HepG2 (cell line): ENCODE results near the gene AGAP3. TPM values are rescaled to one million over a fixed set of nuclear protein-coding genes. Genes with fewer than 3 reads are reported as not detected.

Experiments used
- ATAC-seq: fragments of 200-7000 bp; cut with Tn5 transposase; 3 replicates; pipeline ENCODE4 v1.9.1; 2020; ENCODE audit warnings: mild to moderate bottlenecking, moderate library complexity
- BruUV-seq: library from RNA; stranded (reverse); fragments of 400-500 nt; replicated peaks from 2 replicates; lab custom pipeline; 2021; lab: Mats Ljungman, UMichigan
- CTCF ChIA-PET: fragments of 300-600 bp; formaldehyde crosslinking; extraction: SDS; loops from one replicate; lab custom pipeline; 2021; ENCODE audit warnings: low total read pairs, inconsistent platforms, low intra/inter-chr PET ratio; lab: Yijun Ruan, JAX
- POLR2A ChIA-PET: fragments of 350-600 bp; sonication (Branson Sonifier 250); formaldehyde crosslinking; loops from one replicate; lab custom pipeline; 2020; ENCODE audit warnings: antibody characterized with exemption, inconsistent platforms; lab: Yijun Ruan, JAX
- DNase-seq: peaks from one replicate; pipeline ENCODE4 v3.0.0-alpha.2; 2015; ENCODE audit warnings: low spot score
- FAIRE-seq: peaks from 3 replicates; lab custom pipeline; 2011; peaks lifted over from hg19 to GRCh38; lab: Jason Lieb, UNC
- H2AFZ ChIP-seq: one replicate; pipeline ENCODE4 v1.6.1; 2011; ENCODE audit warnings: low read length, inconsistent platforms
- H3K27ac ChIP-seq: fragments of 300-600 bp; 3 replicates; pipeline ENCODE4 v1.8.0; 2011; ENCODE audit warnings: mixed run types, mild to moderate bottlenecking, mixed read lengths, low read length, inconsistent platforms; ENCODE audit not compliant: insufficient read depth; ENCODE audit errors: extremely low read length
- H3K27me3 ChIP-seq, 2 experiments: fragments of 200-600 bp in 1 of 2; 2 replicates in 1 of 2; 3 replicates in 1 of 2; pipeline versions ENCODE4 v1.6.0 to v1.8.0; 2011; ENCODE audit warnings: low read length in 2 of 2, mild to moderate bottlenecking in 2 of 2, moderate library complexity in 2 of 2, inconsistent platforms in 1 of 2; ENCODE audit not compliant: insufficient read depth in 2 of 2, control insufficient read depth in 1 of 2
- H3K36me3 ChIP-seq, 2 experiments: fragments of 200-600 bp in 1 of 2; replicated peaks in 1 of 2; 2 replicates in 1 of 2; 3 replicates in 1 of 2; pipeline versions ENCODE4 v1.5.1 to v1.8.0; 2011; ENCODE audit warnings: low read length in 2 of 2, inconsistent platforms in 1 of 2; ENCODE audit not compliant: insufficient read depth in 2 of 2, control insufficient read depth in 1 of 2
- H3K4me1 ChIP-seq: 2 replicates; pipeline ENCODE4 v1.5.1; 2012; ENCODE audit warnings: low read length, inconsistent platforms; ENCODE audit not compliant: insufficient read depth
- H3K4me2 ChIP-seq: 2 replicates; pipeline ENCODE4 v1.6.0; 2011; ENCODE audit warnings: low read depth, low read length, inconsistent platforms
- H3K4me3 ChIP-seq, 3 experiments: fragments of 200-600 bp in 1 of 3; sonication (generic), shearing (Covaris generic) in 1 of 3; replicated peaks in 1 of 3; 2 replicates each; pipeline ENCODE4 v1.5.1; 2011 to 2016; ENCODE audit warnings: low read length in 3 of 3, inconsistent platforms in 2 of 3, low read depth in 2 of 3, mild to moderate bottlenecking in 2 of 3, control low read depth in 1 of 3, mixed read lengths in 1 of 3; ENCODE audit not compliant: insufficient read depth in 1 of 3
- H3K79me2 ChIP-seq: one replicate; pipeline ENCODE4 v1.6.1; 2011; ENCODE audit warnings: low read length, inconsistent platforms; ENCODE audit not compliant: insufficient read depth
- H3K9ac ChIP-seq: 2 replicates; pipeline ENCODE4 v1.6.0; 2011; ENCODE audit warnings: mild to moderate bottlenecking, low read depth, low read length, inconsistent platforms; ENCODE audit not compliant: insufficient read depth
- H3K9me3 ChIP-seq: 2 replicates; pipeline ENCODE4 v1.5.1; 2012; ENCODE audit warnings: mild to moderate bottlenecking, low read length
- H4K20me1 ChIP-seq: 2 replicates; pipeline ENCODE4 v1.6.0; 2011; ENCODE audit warnings: inconsistent platforms, mild to moderate bottlenecking, low read length, moderate library complexity; ENCODE audit not compliant: insufficient read depth
- AGO2 ChIP-seq: fragments of 200-400 bp; formaldehyde crosslinking; optimal IDR thresholded peaks from 2 replicates; pipeline ENCODE3; 2017; ENCODE audit warnings: mild to moderate bottlenecking, low read depth, low read length, moderate library complexity
- AHR ChIP-seq: IDR thresholded peaks from 2 replicates; pipeline ENCODE4 v1.6.1; 2018; ENCODE audit warnings: missing genetic modification reagents, missing compliant biosample characterization
- HNRNPK ChIP-seq: fragments of 200-400 bp; formaldehyde crosslinking; IDR thresholded peaks from 2 replicates; pipeline ENCODE4 v1.6.1; 2018; ENCODE audit warnings: low read length, low read depth, moderate library complexity, mild to moderate bottlenecking; ENCODE audit not compliant: poor library complexity, severe bottlenecking
- IKZF4 ChIP-seq: sonication (generic); formaldehyde crosslinking; IDR thresholded peaks from 2 replicates; pipeline ENCODE4 v1.5.1; 2020; ENCODE audit warnings: borderline replicate concordance, mild to moderate bottlenecking, low read depth, missing genetic modification reagents; ENCODE audit errors: not compliant biosample characterization
- MIER2 ChIP-seq: IDR thresholded peaks from 2 replicates; pipeline ENCODE4 v1.6.1; 2016; ENCODE audit warnings: missing biosample characterization, missing genetic modification reagents
- NFE2 ChIP-seq: sonication (generic); formaldehyde crosslinking; IDR thresholded peaks from 2 replicates; pipeline ENCODE4 v1.4.0; 2020; ENCODE audit warnings: missing genetic modification reagents
- PHF5A ChIP-seq: IDR thresholded peaks from one replicate; pipeline ENCODE4 v1.6.1; 2018; ENCODE audit warnings: low read depth, missing genetic modification reagents; ENCODE audit not compliant: unreplicated experiment
- POLR2AphosphoS2 ChIP-seq: IDR thresholded peaks from 2 replicates; pipeline ENCODE4 v1.6.1; 2011; ENCODE audit warnings: low read depth, low read length, improper control_type of control experiment
- RAD51 ChIP-seq: fragments of 450-650 bp; IDR thresholded peaks from 2 replicates; pipeline ENCODE4 v1.6.1; 2016; ENCODE audit warnings: borderline replicate concordance
- RBFOX2 ChIP-seq: fragments of 200-400 bp; formaldehyde crosslinking; IDR thresholded peaks from 2 replicates; pipeline ENCODE4 v1.6.1; 2017; ENCODE audit warnings: low read depth, mild to moderate bottlenecking, low read length
- RBM22 ChIP-seq: fragments of 200-400 bp; formaldehyde crosslinking; optimal IDR thresholded peaks from 2 replicates; pipeline ENCODE3; 2017; ENCODE audit warnings: mild to moderate bottlenecking, low read length, moderate library complexity
- ZBTB33 ChIP-seq: sonication (generic); formaldehyde crosslinking; IDR thresholded peaks from 2 replicates; pipeline ENCODE4 v1.4.0; 2020; ENCODE audit warnings: missing genetic modification reagents
- ZNF496 ChIP-seq: sonication (generic); formaldehyde crosslinking; IDR thresholded peaks from 2 replicates; pipeline ENCODE4 v1.8.1; 2023; ENCODE audit warnings: mild to moderate bottlenecking, moderate library complexity, missing genetic modification reagents; ENCODE audit not compliant: insufficient replicate concordance
- ZNF776 ChIP-seq: sonication (generic); formaldehyde crosslinking; IDR thresholded peaks from 2 replicates; pipeline ENCODE4 v1.4.0; 2020; ENCODE audit warnings: mild to moderate bottlenecking, missing genetic modification reagents
- ZNF792 ChIP-seq: IDR thresholded peaks from 2 replicates; pipeline ENCODE4 v1.6.1; 2016
- WGBS: methylation state at CpG from one replicate; pipeline ENCODE4 v1.1.6; 2017; ENCODE audit warnings: low lambda C conversion rate; 5-methylcytosine and 5-hydroxymethylcytosine counted together
- in situ Hi-C: cut with HindIII; loops from 2 replicates; pipeline ENCODE4 v1.10.0; 2017; ENCODE audit warnings: low pct_unique_long_range_greater_than_20kb; ENCODE audit not compliant: extremely low pct_ligation_motif_present
- intact Hi-C: fragments of 100-400 bp; cut with micrococcal nuclease; formaldehyde crosslinking; loops from one replicate; pipeline ENCODE4 v1.10.0; 2022; ENCODE audit not compliant: unreplicated experiment
- polyA plus RNA-seq, 8 experiments: library from polyadenylated mRNA; depleted of rRNA in 3 of 8; stranded (reverse) in 7 of 8; unstranded in 1 of 8; fragments of >200 nt; fragmentation: Illumina TruSeq in 4 of 8; extraction: Trizol in 4 of 8; gene quantifications; 2 replicates each; pipeline versions ENCODE4 v1.2.1 to v1.2.3, GENCODE V29; 2011 to 2016; ENCODE audit warnings: low read depth in 4 of 8, missing spikeins in 1 of 8, mixed read lengths in 1 of 8; ENCODE audit not compliant: insufficient read depth in 1 of 8
- total RNA-seq, 5 experiments: library from RNA; depleted of rRNA; stranded (reverse); fragments of >200 nt; fragmentation: Illumina TruSeq; extraction: Trizol; gene quantifications; 2 replicates each; pipeline ENCODE4 v1.2.3, GENCODE V29; 2016; ENCODE audit warnings: low read depth in 1 of 5
- TF ChIP-seq, protein P1 (sequence below): sonication (generic); formaldehyde crosslinking; IDR thresholded peaks from 2 replicates; pipeline ENCODE4 v1.9.0; 2022; ENCODE audit warnings: low read depth, missing genetic modification reagents
- TF ChIP-seq, protein P2 (sequence below): sonication (generic); formaldehyde crosslinking; IDR thresholded peaks from 2 replicates; pipeline ENCODE4 v1.4.0; 2020; ENCODE audit warnings: missing genetic modification reagents, mild to moderate bottlenecking, borderline replicate concordance

Gene AGAP3
- total and polyA plus RNA-seq, 2 of the 13 experiments (the other 11 are each of a cell fraction or from before 2014, with no cell fraction given): 31.3 to 61.4 TPM

DNA sequence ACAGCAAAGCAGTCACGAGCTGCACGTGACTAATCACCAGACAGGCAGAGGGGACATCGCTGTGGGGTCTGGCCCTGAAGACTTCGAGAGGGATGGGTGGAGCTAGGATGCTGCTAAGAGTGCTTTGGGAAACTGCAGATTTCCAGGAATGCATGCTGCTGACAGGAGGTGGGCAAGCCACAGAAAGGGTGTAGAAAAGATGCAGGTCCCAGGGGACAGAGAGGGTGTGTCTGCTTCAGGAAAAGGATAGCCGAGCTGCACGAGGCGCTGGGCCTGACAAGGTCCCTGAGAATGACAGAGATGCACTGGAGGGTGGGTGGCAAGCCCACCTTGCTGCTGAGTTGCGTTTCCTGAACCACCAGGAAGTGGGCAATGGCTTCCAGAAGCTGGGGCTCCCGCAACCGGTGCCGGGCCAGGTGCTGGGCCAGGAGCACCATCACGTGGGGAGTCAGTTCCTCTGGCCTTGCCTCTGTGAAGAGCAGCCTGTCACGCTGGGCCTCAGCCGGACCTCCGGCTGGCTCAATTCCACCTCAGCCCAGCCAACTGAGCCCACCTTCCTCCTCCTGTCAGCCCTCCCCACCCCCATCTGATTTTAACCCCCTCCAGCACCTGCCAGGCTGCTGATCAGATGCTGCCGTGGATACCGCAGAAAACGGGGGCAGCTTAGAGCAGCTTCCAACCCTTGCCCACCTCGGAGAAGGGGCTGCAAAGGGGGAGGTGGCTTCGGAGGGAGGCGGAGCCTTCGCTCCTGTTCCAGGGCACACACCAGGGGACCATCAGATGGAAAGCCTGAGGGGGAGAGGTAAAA, 7.8 kb upstream of the AGAP3 start:
- peaks cover 23% of the 10 kb centered on the region for H3K4me1 ChIP-seq
- H3K27ac ChIP-seq: no peak overlapping the region
- no peaks in the 10 kb centered on the region for H3K9me3 ChIP-seq
- no TSS peak for BruUV-seq
- no peak overlapping the region for H3K4me3 ChIP-seq
- peaks cover 33% of the 10 kb centered on the region for H3K79me2 ChIP-seq
- no peak for ATAC-seq
- no peak overlapping the region for H2AFZ ChIP-seq
- H3K4me2 ChIP-seq: no peak overlapping the region
- DNase-seq: no peak
- ChIA-PET CTCF (no interaction called here), POLR2A (interaction anchor here (1.0 to 5.4 kb wide), 3 partner anchors 9 to 50 kb away, joined by 4 to 60 read pairs (median 4); partner anchors contain the start of gene ABCB8)
- no peak for FAIRE-seq
- H3K9ac ChIP-seq: no peak overlapping the region
- in situ Hi-C loops (no loop called here), intact Hi-C loops (no loop called here)
- H4K20me1 ChIP-seq: no peaks in the 10 kb centered on the region
- H3K27me3 ChIP-seq: no peaks in the 10 kb centered on the region; a peak in 1 of 5 replicates
- WGBS: 89% methylated on average over 18 of the region's 22 CpGs
- peaks cover 10 to 28% of the 10 kb centered on the region in 2 experiments for H3K36me3 ChIP-seq
- TF ChIP-seq ZBTB33 (CRISPR knock-in tag) (no peak), IKZF4 (CRISPR knock-in tag) (no peak), ZNF792 (CRISPR knock-in tag) (no peak), HNRNPK (no peak), AHR (CRISPR knock-in tag) (no peak), RBM22 (peak; percentile 9), MIER2 (CRISPR knock-in tag) (no peak), POLR2AphosphoS2 (0 out of 2 replicates have a peak, but pooled peaks have one; percentile 34), NFE2 (CRISPR knock-in tag) (no peak), RBFOX2 (peak; percentile 53; the same call in 1 of the 2 replicates), AGO2 (peak; percentile 85), ZNF776 (no peak), RAD51 (no peak), ZNF496 (CRISPR knock-in tag) (no peak), PHF5A (CRISPR knock-in tag) (no peak)
- TF ChIP-seq, protein P1, sequence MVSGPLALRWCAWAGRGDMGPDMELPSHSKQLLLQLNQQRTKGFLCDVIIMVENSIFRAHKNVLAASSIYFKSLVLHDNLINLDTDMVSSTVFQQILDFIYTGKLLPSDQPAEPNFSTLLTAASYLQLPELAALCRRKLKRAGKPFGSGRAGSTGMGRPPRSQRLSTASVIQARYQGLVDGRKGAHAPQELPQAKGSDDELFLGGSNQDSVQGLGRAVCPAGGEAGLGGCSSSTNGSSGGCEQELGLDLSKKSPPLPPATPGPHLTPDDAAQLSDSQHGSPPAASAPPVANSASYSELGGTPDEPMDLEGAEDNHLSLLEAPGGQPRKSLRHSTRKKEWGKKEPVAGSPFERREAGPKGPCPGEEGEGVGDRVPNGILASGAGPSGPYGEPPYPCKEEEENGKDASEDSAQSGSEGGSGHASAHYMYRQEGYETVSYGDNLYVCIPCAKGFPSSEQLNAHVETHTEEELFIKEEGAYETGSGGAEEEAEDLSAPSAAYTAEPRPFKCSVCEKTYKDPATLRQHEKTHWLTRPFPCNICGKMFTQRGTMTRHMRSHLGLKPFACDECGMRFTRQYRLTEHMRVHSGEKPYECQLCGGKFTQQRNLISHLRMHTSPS (CRISPR knock-in tag): no peak
- TF ChIP-seq, protein P2, sequence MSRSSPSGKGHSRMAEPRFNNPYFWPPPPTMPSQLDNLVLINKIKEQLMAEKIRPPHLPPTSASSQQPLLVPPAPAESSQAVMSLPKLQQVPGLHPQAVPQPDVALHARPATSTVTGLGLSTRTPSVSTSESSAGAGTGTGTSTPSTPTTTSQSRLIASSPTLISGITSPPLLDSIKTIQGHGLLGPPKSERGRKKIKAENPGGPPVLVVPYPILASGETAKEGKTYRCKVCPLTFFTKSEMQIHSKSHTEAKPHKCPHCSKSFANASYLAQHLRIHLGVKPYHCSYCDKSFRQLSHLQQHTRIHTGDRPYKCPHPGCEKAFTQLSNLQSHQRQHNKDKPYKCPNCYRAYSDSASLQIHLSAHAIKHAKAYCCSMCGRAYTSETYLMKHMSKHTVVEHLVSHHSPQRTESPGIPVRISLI (CRISPR knock-in tag): no peak
